Dedifferentiated amniotic fluid mesenchymal stem cell (primary cell): ENCODE results near the gene PSMB1.
"Not testable (repeated sequence)": the region's sequence is repeated elsewhere in the genome, so short reads cannot be mapped to it uniquely, and the experiment has no call there.

ENCODE experiments used
- DNase-seq: peaks from one replicate; pipeline ENCODE4 v3.0.0-alpha.2; 2016; ENCODE audit errors: extremely low spot score

PSMB1 gene

GRCh38 chr6:170535004-170535403 lies 18.1 kb downstream of the PSMB1 start:
- DNase-seq: no peak

- DNase-seq: no peak
These were observed 19.3 kb downstream of the PSMB1 start for GRCh38 chr6:170533792-170534191.

- DNase-seq: no peak
These were observed 20.1 kb downstream of the PSMB1 start for GRCh38 chr6:170532867-170533488.

- DNase-seq: peak; percentile 66
These were observed 23.2 kb downstream of the PSMB1 start for GRCh38 chr6:170529839-170530469.

- DNase-seq: not testable (repeated sequence)
These were observed 25.1 kb downstream of the PSMB1 start for GRCh38 chr6:170527995-170528394.

- no peak for DNase-seq
These were observed 27.3 kb downstream of the PSMB1 start for GRCh38 chr6:170525795-170526194.

- DNase-seq: no peak
These were observed 29.0 kb downstream of the PSMB1 start for GRCh38 chr6:170524172-170524502.

GRCh38 chr6:170523256-170524171 lies 29.6 kb downstream of the PSMB1 start:
- no peak for DNase-seq

- DNase-seq: no peak
These were observed 30.4 kb downstream of the PSMB1 start for GRCh38 chr6:170522565-170523183.

GRCh38 chr6:170516783-170517616 lies 36.1 kb downstream of the PSMB1 start:
- DNase-seq: peak; percentile 31

GRCh38 chr6:170514908-170515307 lies 38.2 kb downstream of the PSMB1 start:
- no peak for DNase-seq

- DNase-seq: no peak
These were observed 40.9 kb downstream of the PSMB1 start for GRCh38 chr6:170512249-170512648.

GRCh38 chr6:170510631-170511030 lies 42.5 kb downstream of the PSMB1 start:
- no peak for DNase-seq

- DNase-seq: no peak
These were observed 43.4 kb downstream of the PSMB1 start for GRCh38 chr6:170509723-170510018.

GRCh38 chr6:170508892-170509722 lies 44.0 kb downstream of the PSMB1 start:
- not testable (repeated sequence) for DNase-seq

GRCh38 chr6:170508275-170508674 lies 44.8 kb downstream of the PSMB1 start:
- not testable (repeated sequence) for DNase-seq

- DNase-seq: not testable (repeated sequence)
These were observed 45.4 kb downstream of the PSMB1 start for GRCh38 chr6:170507728-170508127.

GRCh38 chr6:170506446-170506845 lies 46.7 kb downstream of the PSMB1 start:
- no peak for DNase-seq

GRCh38 chr6:170505306-170505705 lies 47.8 kb downstream of the PSMB1 start:
- no peak for DNase-seq

GRCh38 chr6:170504479-170504878 lies 48.6 kb downstream of the PSMB1 start:
- DNase-seq: no peak

GRCh38 chr6:170503414-170503761 lies 49.7 kb downstream of the PSMB1 start:
- DNase-seq: no peak
